ENCODE measurements around the gene TLK1.
"Not testable (repeated sequence)": the region's sequence is repeated elsewhere in the genome, so short reads cannot be mapped to it uniquely, and the experiment has no call there.

The TLK1 gene

DNA sequence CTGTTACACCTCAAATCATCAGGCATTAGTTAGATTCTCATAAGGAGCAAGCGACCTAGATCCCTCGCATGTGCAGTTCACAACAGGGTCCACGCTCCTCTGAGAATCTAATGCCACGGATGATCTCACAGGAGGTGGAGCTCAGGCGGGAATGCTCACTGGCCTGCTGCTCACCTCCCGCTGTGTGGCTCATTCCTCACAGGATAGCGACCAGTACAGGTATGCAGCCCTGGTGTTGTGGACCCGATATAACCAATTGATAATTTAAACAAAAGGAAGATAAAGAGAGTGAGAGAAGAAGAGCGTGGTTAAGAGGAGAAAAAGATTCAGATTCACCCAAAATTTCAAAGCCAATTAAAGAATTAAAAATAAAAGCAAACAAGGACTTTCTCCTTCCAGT, 20.8 kb downstream of the TLK1 start:
- DNase-seq: no peak

- DNase-seq: peak in 2 of 3 donors; percentile 18 to 21
Measured at GRCh38 chr2:171136024-171136423, 24.7 kb downstream of the TLK1 start.

- DNase-seq: no peak
Measured at GRCh38 chr2:171134624-171135230, 26.0 kb downstream of the TLK1 start.

GRCh38 chr2:171132086-171132485, 28.6 kb downstream of the TLK1 start:
- DNase-seq: no peak

DNA sequence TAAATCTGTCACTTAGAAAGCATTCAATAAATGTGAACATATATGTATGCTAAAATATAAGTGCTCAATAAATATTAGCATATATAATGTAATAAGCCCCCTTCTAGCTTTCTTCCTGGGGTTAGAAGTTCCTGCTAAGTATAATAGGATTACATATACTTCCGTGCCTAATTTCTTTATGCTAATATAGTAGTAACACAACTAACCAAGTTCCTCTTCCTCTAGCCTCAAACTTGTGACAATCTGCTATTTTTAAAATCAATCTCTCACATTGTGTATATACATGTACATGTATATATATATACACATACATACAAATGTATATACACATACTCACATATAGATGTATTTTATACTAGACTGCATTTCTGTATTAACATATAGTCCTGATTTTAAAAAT, 32.2 kb downstream of the TLK1 start:
- peak in 2 of 3 donors; percentile 42 to 45 for DNase-seq

DNA sequence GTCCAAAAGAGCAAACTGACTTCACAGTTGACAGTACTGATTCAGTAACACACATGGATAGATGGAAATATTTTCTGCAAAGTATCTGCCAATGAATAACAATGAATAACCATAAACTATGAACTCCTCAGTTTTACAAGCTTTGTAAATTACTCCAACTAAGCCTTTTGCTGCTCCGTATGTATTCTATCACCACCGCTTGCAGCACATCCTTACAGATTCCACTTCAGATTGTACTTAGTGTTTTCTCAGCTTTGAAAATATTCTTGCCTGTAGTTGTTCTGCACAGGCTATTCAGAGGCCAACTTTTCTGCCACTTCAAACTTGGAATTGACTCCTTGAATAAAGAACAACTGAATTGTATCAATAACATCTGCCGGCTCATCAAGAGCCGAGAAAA, 36.2 kb downstream of the TLK1 start:
- DNase-seq: no peak

GRCh38 chr2:171109571-171109970, 51.1 kb downstream of the TLK1 start:
- DNase-seq: no peak

DNA sequence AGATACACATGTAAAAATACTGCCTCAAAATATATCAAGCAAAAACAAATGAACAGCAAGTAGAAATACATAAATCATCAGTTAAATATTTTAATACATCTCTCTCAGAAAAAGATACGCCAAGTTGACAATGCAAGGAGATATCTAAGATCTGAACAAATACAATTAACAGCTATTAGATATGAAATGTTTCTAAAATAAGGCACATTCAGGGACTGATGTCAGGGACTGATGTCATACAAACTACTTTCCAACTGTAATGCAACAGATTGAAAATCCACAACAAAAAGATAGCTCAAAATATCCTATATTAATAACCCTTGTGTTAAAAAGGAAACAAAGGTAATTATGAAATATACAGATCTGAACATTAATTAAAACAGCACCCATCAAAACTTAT, 51.7 kb downstream of the TLK1 start:
- DNase-seq: no peak

DNA sequence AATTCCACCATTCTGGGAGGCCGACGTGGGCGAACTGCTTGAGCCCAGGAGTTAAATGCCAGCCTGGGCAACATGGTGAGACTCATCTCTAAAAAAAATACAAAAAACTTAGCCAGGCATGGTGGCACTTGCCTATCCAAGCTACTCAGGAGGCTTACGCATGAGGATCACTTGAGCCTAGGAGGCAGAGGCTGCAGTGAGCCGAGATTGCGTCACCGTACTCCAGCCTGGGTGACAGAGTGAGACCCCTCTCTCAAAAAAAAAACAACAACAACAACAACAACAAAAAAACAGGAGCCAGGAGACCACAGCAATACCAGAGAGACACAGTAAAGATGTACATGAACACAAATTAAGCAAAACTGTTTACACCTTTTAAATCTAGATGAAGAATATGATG, 52.9 kb downstream of the TLK1 start:
- DNase-seq: no peak

DNA sequence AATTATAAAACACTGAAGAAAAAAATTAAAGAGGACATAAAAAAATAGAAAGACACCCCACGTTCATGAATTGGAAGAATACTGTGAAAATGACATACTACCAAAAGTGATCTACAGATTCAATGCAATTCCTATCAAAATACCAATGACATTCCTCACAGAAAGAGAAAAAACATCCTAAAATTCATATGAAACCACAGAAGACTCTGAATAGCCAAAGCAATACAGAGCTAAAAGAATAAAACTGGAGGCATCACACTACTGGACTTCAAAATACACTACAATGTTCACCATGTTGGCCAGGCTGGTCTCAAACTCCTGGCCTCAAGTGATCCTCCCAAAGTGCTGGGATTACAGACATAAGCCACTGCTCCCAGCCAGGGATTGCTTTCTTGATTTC, 56.3 kb downstream of the TLK1 start:
- no peak for DNase-seq

DNA sequence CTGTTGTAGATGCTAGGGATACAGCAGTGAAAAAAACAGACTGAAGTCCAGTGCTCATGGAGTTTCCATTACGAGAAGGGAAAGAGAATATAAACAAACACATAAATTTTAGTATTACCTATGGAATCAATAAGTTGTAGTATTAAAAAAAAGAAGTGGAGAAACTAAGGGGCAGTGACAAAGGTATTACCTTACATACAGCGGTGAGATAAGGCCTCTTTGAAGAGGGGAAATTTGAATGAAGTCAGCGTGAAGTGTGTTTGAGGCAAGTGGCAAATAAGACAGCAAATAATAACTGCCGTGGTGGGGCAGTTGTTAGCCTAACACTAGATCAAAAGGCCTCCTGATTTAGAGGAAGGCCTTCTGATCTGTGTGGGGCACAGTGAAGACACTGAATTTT, 57.9 kb downstream of the TLK1 start:
- no peak for DNase-seq

GRCh38 chr2:171100370-171100769, 60.3 kb downstream of the TLK1 start:
- no peak for DNase-seq

DNA sequence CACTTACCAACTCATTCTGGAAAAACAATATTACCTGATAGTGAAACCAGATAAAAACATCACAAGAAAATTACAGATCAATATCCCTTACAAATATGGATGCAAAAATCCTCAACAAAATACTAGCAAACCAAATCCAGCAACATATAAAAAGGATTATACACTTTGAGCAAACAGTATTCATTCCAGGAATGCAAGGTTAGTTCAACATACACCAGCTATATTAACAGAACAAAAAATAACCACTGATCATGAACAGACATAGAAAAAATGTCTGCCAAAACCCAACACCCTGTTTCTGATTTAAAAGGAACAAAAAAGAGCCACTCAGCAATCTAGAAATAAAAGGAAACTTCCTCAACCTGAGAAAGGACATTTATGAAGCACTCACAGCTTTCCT, 62.1 kb downstream of the TLK1 start:
- DNase-seq: peak in 1 of 3 donors; percentile 9

DNA sequence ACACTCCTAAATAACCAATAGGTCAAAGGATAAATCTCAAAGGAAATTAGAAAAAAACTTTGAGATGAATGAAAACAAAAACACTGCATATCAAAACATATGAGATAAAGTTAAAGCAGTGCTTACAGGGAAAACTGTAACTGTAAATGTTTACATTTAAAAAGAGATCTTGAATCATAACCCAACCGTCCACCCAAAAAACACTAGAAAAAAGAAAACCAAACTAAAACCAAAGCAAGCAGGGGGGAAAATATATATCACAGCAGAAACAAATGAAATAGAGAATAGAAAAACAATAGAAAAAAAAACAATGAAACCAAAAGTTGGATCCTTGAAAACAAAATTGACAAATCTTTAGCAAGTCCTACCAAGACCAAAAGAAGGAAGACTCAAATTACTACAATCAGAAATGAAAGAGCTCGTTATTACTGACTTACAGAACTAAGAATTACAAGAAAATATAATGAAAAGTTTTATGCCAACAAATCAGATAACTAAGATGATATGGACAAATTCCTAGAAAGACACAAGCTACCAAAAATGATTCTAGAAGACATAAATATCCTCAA, 65.6 kb downstream of the TLK1 start:
- no peak for DNase-seq

DNA sequence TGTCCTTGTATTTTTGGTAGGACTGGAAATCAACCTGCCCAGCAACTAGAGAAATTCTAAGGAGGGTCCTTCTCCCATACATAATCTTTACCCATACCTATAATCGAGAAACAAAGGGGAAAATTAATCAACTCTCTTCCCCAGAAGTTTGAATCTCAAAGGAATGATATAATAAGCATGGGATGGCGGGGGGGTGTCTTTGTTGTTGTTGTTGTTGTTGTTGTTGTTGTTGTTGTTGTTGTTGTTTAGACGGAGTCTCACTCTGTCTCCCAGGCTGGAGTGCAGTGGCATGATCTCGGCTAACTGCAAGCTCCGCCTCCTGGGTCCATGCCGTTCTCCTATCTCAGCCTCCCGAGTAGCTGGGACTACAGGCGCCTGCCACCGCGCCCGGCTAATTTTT, 69.2 kb downstream of the TLK1 start:
- not testable (repeated sequence) for DNase-seq

DNA sequence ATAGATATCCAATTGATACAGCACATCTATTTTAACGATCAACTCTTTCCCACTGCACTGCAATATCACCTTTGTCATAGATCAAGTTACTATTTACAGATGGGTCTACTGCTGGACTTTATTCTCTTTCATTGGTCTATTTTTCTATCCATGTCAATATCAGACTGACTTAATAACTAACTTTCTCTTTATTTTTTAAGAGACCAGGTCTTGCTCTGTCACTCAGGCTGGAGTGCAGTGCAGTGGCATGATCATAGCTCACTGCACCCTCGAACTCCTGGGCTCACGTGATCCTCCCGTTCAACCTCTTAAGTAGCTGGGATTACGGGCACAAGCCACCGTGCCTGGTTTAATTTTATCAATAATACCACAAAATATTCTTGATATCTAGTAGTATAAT, 71.2 kb downstream of the TLK1 start:
- no peak for DNase-seq

DNA sequence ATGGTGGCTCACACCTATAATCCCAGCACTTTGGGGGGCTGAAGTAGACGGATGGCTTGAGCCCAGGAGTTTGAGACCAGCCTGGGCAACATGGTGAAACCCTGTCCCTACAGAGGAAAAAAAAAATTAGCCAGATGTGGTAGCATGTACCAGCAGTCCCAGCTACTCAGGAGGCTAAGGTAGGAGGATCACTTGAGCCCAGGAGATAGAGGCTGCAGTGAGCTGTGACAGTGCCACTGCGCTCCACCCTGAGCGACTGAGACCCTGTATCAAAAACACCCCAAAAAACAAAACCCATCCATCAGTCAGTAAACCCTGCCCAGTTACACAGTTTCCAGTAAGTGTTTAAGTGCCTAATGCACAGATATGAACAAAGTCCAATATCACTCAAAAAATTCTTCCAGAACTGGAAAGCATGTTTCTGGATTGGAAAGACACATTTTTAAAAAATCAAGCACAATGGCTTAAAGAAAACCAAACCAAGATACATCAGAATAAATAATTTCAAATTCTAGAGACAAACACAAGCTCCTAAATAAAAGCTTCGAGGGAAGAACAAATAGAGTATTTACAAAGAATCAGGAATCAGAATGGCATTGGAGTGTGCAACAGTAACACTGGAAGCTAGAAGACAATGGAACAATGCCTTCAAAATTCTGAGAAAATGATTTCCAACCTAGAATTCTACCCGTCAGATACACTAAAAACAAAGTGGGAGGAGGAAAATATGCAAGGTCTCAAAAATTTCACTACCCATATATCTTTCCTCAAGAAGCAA, 72.4 kb downstream of the TLK1 start:
- DNase-seq: no peak

GRCh38 chr2:171087547-171087946, 73.1 kb downstream of the TLK1 start:
- DNase-seq: no peak

GRCh38 chr2:171086352-171087290, 74.1 kb downstream of the TLK1 start:
- peak; percentile 49 to 52 (median 52) for DNase-seq

- no peak for DNase-seq
Measured at GRCh38 chr2:171084128-171084527, 76.6 kb downstream of the TLK1 start.

DNA sequence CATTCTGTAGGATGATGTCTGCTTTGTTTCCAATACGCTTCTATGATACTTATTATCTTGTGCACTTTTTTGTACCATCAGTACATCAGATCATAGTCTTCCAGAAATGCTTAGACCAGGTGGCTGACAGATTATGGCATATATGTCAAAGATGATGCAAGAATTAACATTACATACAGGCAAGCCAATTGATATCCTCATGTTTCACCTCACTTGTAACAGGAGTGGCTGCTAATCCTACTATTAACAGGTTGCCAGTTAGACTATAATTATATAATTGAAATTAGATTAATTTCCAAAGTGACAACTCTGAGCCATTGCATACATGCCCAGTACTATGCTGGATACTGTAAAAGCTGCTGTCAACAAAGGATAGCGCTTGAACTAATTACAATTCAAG, 77.2 kb downstream of the TLK1 start:
- DNase-seq: no peak

GRCh38 chr2:171081649-171082111, 79.0 kb downstream of the TLK1 start:
- DNase-seq: no peak

GRCh38 chr2:171080607-171081006, 80.1 kb downstream of the TLK1 start:
- no peak for DNase-seq

All from suppressor macrophage treated with lipopolysaccharide for 1 hour (primary cell).